ENCODE data around the gene CALY. TPM values are rescaled to one million over a fixed set of nuclear protein-coding genes. Genes with fewer than 3 reads are reported as not detected.

CALY gene
- total RNA-seq, 2 donors from 2014 or later = 0.75 to 1.3 TPM

- no peak for TF ChIP-seq CTCF (conservative IDR thresholded peaks at IDR 0.05)
- Mint-ChIP-seq H3K27me3 (ENCODE audit: insufficient read depth) (peaks cover 47% of the 10 kb centered on the region), H3K27ac (no peak within 1 kb of the TSS), H3K4me3 (peak within 1 kb of the TSS; percentile 72), H3K36me3 (ENCODE audit: low read depth) (peaks cover 26% of the 10 kb centered on the region), H3K4me1 (no peaks in the 10 kb centered on the region), H3K9me3 (no peaks in the 10 kb centered on the region)
- Histone ChIP-seq H3K27ac (ENCODE audit: low read depth, low read length) (no peak within 1 kb of the TSS), H3K27me3 (ENCODE audit: control insufficient read depth, insufficient read depth, low read length, poor library complexity, severe bottlenecking) (peaks cover 46% of the 10 kb centered on the region), H3K9me3 (ENCODE audit: control insufficient read depth, low read length) (no peaks in the 10 kb centered on the region), H3K4me1 (ENCODE audit: control insufficient read depth, insufficient read depth, low read length) (no peaks in the 10 kb centered on the region), H3K4me3 (ENCODE audit: low read length) (peak within 1 kb of the TSS; percentile 71), H3K36me3 (ENCODE audit: control insufficient read depth, insufficient read depth, low read length) (peaks cover 22% of the 10 kb centered on the region), H3K9ac (ENCODE audit: extremely low read depth, low read length, poor library complexity, severe bottlenecking) (peak within 1 kb of the TSS; percentile 47)
- peak; percentile 98 for DNase-seq
- 5 to 14% methylated on average over 25 to 89 of the region's 89 CpGs for WGBS, 2 experiments (ENCODE audit: insufficient coverage in 1 of 2, insufficient read length in 1 of 2)
These were observed 36.7 kb upstream of the CALY start, which contains the start of gene ECHS1 for GRCh38 chr10:133373174-133374090. Gene ECHS1 (minus strand): TSS chr10:133373354. CDS start chr10:133373333, 21 bp downstream.

- H3K9ac ChIP-seq (ENCODE audit: extremely low read depth, low read length, poor library complexity, severe bottlenecking) = no peak overlapping the region
- Mint-ChIP-seq H3K9me3 (no peaks in the 10 kb centered on the region), H3K27me3 (ENCODE audit: insufficient read depth) (peaks cover 38% of the 10 kb centered on the region), H3K4me1 (no peaks in the 10 kb centered on the region), H3K36me3 (ENCODE audit: low read depth) (peaks cover 32% of the 10 kb centered on the region), H3K27ac (no peak overlapping the region), H3K4me3 (peak overlapping the region; percentile 72)
- no peaks in the 10 kb centered on the region for H3K4me1 ChIP-seq (ENCODE audit: control insufficient read depth, insufficient read depth, low read length)
- H3K27me3 ChIP-seq (ENCODE audit: control insufficient read depth, insufficient read depth, low read length, poor library complexity, severe bottlenecking) = peaks cover 37% of the 10 kb centered on the region
- H3K9me3 ChIP-seq (ENCODE audit: control insufficient read depth, low read length) = no peaks in the 10 kb centered on the region
- H3K36me3 ChIP-seq (ENCODE audit: control insufficient read depth, insufficient read depth, low read length) = peaks cover 27% of the 10 kb centered on the region
- H3K4me3 ChIP-seq (ENCODE audit: low read length) = peak overlapping the region; percentile 45
- TF ChIP-seq CTCF (conservative IDR thresholded peaks at IDR 0.05) = no peak
- DNase-seq = no peak
- WGBS, 2 experiments (ENCODE audit: insufficient coverage in 1 of 2, insufficient read length in 1 of 2) = 53 to 82% methylated on average over 6 to 19 of the region's 20 CpGs
- H3K27ac ChIP-seq (ENCODE audit: low read depth, low read length) = no peak overlapping the region
These were observed 35.8 kb upstream of the CALY start for GRCh38 chr10:133372507-133372906.

GRCh38 chr10:133370030-133370786 is 33.5 kb upstream of the CALY start:
- Histone ChIP-seq H3K36me3 (ENCODE audit: control insufficient read depth, insufficient read depth, low read length) (peaks cover 45% of the 10 kb centered on the region), H3K27me3 (ENCODE audit: control insufficient read depth, insufficient read depth, low read length, poor library complexity, severe bottlenecking) (peaks cover 14% of the 10 kb centered on the region), H3K9me3 (ENCODE audit: control insufficient read depth, low read length) (no peaks in the 10 kb centered on the region), H3K27ac (ENCODE audit: low read depth, low read length) (no peak overlapping the region), H3K9ac (ENCODE audit: extremely low read depth, low read length, poor library complexity, severe bottlenecking) (no peak overlapping the region), H3K4me1 (ENCODE audit: control insufficient read depth, insufficient read depth, low read length) (no peaks in the 10 kb centered on the region), H3K4me3 (ENCODE audit: low read length) (no peak overlapping the region)
- H3K27ac Mint-ChIP-seq = no peak overlapping the region
- TF ChIP-seq CTCF (conservative IDR thresholded peaks at IDR 0.05) = no peak
- H3K9me3 Mint-ChIP-seq = no peaks in the 10 kb centered on the region
- H3K27me3 Mint-ChIP-seq (ENCODE audit: insufficient read depth) = peaks cover 15% of the 10 kb centered on the region
- WGBS, 2 experiments (ENCODE audit: insufficient coverage in 1 of 2, insufficient read length in 1 of 2) = 92 to 96% methylated on average over 18 to 24 of the region's 24 CpGs
- H3K36me3 Mint-ChIP-seq (ENCODE audit: low read depth) = peaks cover 42% of the 10 kb centered on the region
- no peak overlapping the region for H3K4me3 Mint-ChIP-seq
- DNase-seq = no peak
- H3K4me1 Mint-ChIP-seq = no peaks in the 10 kb centered on the region

Measured in endodermal cell (in vitro differentiated cells).